Tibial nerve (tissue), 4 donors: ENCODE data around the gene GNG3. TPM values are rescaled to one million over a fixed set of nuclear protein-coding genes. Genes with fewer than 3 reads are reported as not detected.

Experiments used
- DNase-seq, 2 donors: peaks; one replicate each; pipeline ENCODE4 v3.0.0-alpha.2; 2019; ENCODE audit warnings: low spot score in 2 of 2
- H3K27ac ChIP-seq, 4 donors: fragments of 200-600 bp; sonication (generic) in 3 of 4; one replicate each; pipeline ENCODE4 v1.5.1; 2017 to 2019; ENCODE audit warnings: mild to moderate bottlenecking in 1 of 4
- H3K27me3 ChIP-seq, 2 donors: fragments of 200-600 bp; sonication (generic) in 1 of 2; one replicate each; pipeline versions ENCODE4 v1.5.1 to v1.6.0; 2017 to 2019
- H3K36me3 ChIP-seq, 3 donors: fragments of 200-600 bp; sonication (generic); one replicate each; pipeline ENCODE4 v1.5.1; 2018 to 2019
- H3K4me1 ChIP-seq, 4 donors: fragments of 200-600 bp; sonication (generic) in 3 of 4; one replicate each; pipeline ENCODE4 v1.5.1; 2017 to 2019
- H3K4me3 ChIP-seq, 4 donors: fragments of 200-600 bp; sonication (generic) in 3 of 4; one replicate each; pipeline ENCODE4 v1.5.1; 2017 to 2019; ENCODE audit warnings: mild to moderate bottlenecking in 1 of 4, moderate library complexity in 1 of 4
- H3K9me3 ChIP-seq, 4 donors: fragments of 200-600 bp; sonication (generic) in 3 of 4; one replicate each; pipeline ENCODE4 v1.5.1; 2017 to 2019
- CTCF ChIP-seq, 5 experiments: fragments of 200-600 bp in 3 of 5; fragments of 450-650 bp in 2 of 5; sonication (generic) in 3 of 5; IDR thresholded peaks; one replicate each; pipeline ENCODE4 v1.5.1; 2016 to 2019; ENCODE audit warnings: antibody characterized with exemption in 5 of 5, mild to moderate bottlenecking in 3 of 5, moderate library complexity in 2 of 5
- EP300 ChIP-seq, 2 donors: sonication (generic); formaldehyde crosslinking; IDR thresholded peaks; one replicate each; pipeline ENCODE4 v1.6.1; 2017; ENCODE audit warnings: antibody characterized with exemption in 2 of 2, mild to moderate bottlenecking in 1 of 2
- POLR2A ChIP-seq, 2 donors: fragments of 450-650 bp; IDR thresholded peaks; one replicate each; pipeline ENCODE4 v1.6.1; 2017; ENCODE audit warnings: antibody characterized with exemption in 2 of 2, mild to moderate bottlenecking in 2 of 2, moderate library complexity in 2 of 2
- WGBS, 2 donors: methylation state at CpG; one replicate each; pipeline ENCODE4 v1.1.5; 2018; 5-methylcytosine and 5-hydroxymethylcytosine counted together
- total RNA-seq, 4 donors: library from RNA; depleted of rRNA; stranded (reverse); fragments of >200 nt; gene quantifications; one replicate each; pipeline ENCODE4 v1.1.0, GENCODE V29; 2016

Gene GNG3
- total RNA-seq, 4 donors from 2014 or later, result 0.63 to 2.6 TPM; not detected in 2

- WGBS, 2 donors, result 70 to 74% methylated on average over 6 of the region's 6 CpGs
- no peaks in the 10 kb centered on the region for H3K9me3 ChIP-seq
- TF ChIP-seq POLR2A (IDR thresholded peaks at IDR 0.05), result no peak
- no peak for TF ChIP-seq EP300 (IDR thresholded peaks at IDR 0.05)
- TF ChIP-seq CTCF (IDR thresholded peaks at IDR 0.05), result no peak
- no peak overlapping the region for H3K27ac ChIP-seq
- H3K4me1 ChIP-seq, result peaks cover 0 to 38% (median 16%) of the 10 kb centered on the region in 4 donors
- no peak overlapping the region for H3K4me3 ChIP-seq
- no peaks in the 10 kb centered on the region for H3K27me3 ChIP-seq
- no peak for DNase-seq
- peaks cover 14 to 71% (median 31%) of the 10 kb centered on the region in 3 donors for H3K36me3 ChIP-seq
These were observed 4.9 kb downstream of the GNG3 start for GRCh38 chr11:62712276-62712812.

- Histone ChIP-seq H3K4me3 (no peak overlapping the region), H3K27ac (no peak overlapping the region), H3K4me1 (peaks cover 0 to 35% (median 15%) of the 10 kb centered on the region in 4 donors), H3K36me3 (peaks cover 17 to 76% (median 36%) of the 10 kb centered on the region in 3 donors), H3K27me3 (no peaks in the 10 kb centered on the region), H3K9me3 (no peaks in the 10 kb centered on the region)
- WGBS, 2 donors, result 63 to 66% methylated on average over 3 of the region's 3 CpGs
- DNase-seq, result no peak
- TF ChIP-seq POLR2A (IDR thresholded peaks at IDR 0.05) (no peak), EP300 (IDR thresholded peaks at IDR 0.05) (no peak), CTCF (IDR thresholded peaks at IDR 0.05) (no peak)
These were observed 5.4 kb downstream of the GNG3 start for GRCh38 chr11:62712861-62713260.

GRCh38 chr11:62713343-62713742, 5.9 kb downstream of the GNG3 start:
- Histone ChIP-seq H3K27ac (no peak overlapping the region), H3K36me3 (peaks cover 17 to 81% (median 37%) of the 10 kb centered on the region in 3 donors), H3K4me3 (no peak overlapping the region), H3K9me3 (no peaks in the 10 kb centered on the region), H3K27me3 (no peaks in the 10 kb centered on the region), H3K4me1 (peaks cover 0 to 30% (median 14%) of the 10 kb centered on the region in 4 donors)
- TF ChIP-seq EP300 (IDR thresholded peaks at IDR 0.05), result no peak
- TF ChIP-seq CTCF (IDR thresholded peaks at IDR 0.05), result no peak
- no peak for TF ChIP-seq POLR2A (IDR thresholded peaks at IDR 0.05)
- WGBS, 2 donors, result 89 to 96% methylated on average over 2 of the region's 2 CpGs
- DNase-seq, result no peak

GRCh38 chr11:62715150-62716130, 8.0 kb downstream of the GNG3 start:
- 90 to 91% methylated on average over 24 of the region's 24 CpGs for WGBS, 2 donors
- peaks cover 23 to 100% (median 55%) of the 10 kb centered on the region in 3 donors for H3K36me3 ChIP-seq

More at GRCh38 chr11:62715150-62716130, 8.0 kb downstream of the GNG3 start:
- no peak overlapping the region for H3K4me3 ChIP-seq
- no peaks in the 10 kb centered on the region for H3K9me3 ChIP-seq
- H3K27me3 ChIP-seq, result no peaks in the 10 kb centered on the region
- no peak for DNase-seq
- no peak overlapping the region for H3K27ac ChIP-seq
- TF ChIP-seq POLR2A (IDR thresholded peaks at IDR 0.05) (no peak), EP300 (IDR thresholded peaks at IDR 0.05) (no peak), CTCF (IDR thresholded peaks at IDR 0.05) (no peak)
- peaks cover 0 to 31% (median 2%) of the 10 kb centered on the region in 4 donors for H3K4me1 ChIP-seq
